Testis (tissue), 2 donors: ENCODE measurements around the gene PDE6H.

Source experiments
- POLR2A ChIP-seq: fragments of 450-650 bp; IDR thresholded peaks from one replicate; pipeline ENCODE4 v1.6.1; 2017; ENCODE audit warnings: antibody characterized with exemption, mild to moderate bottlenecking, moderate library complexity
- TF ChIP-seq, protein P1 (sequence below), 3 experiments: fragments of 450-650 bp in 2 of 3; fragments of 200-600 bp in 1 of 3; sonication (generic) in 1 of 3; IDR thresholded peaks; one replicate each; pipeline ENCODE4 v1.5.1; 2016 to 2019; ENCODE audit warnings: antibody characterized with exemption in 3 of 3, mild to moderate bottlenecking in 2 of 3, moderate library complexity in 1 of 3

DNA sequence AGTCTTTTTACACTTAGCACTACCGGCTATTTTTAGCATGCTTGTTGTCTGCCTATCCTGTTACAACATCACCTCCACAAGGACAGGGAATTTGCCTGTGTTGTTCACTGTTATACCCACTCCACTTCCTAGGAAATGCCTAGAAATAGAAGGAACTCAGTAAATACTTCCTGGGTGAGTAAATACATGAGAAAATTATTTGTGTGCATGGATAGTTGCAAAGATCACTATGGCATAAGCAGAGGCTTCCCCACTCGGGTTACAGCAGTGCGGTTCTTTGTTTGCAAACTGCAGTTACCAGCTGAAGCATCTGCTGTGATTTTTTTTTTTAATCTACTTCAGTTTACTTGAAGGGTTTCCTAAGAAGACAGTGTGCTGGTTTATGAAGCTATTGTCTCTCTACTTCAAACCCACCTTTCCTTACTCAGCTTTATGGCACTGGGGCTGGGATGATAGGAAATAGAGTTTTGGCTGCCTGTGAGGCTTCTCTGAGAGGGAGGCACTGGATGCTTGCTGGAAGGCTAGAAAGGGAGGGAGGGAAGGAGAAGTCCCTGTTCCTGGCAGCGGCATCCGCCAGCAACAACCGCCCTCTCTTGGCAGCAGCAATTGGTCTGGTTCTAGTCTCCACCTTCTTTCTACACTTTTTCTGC, 29.0 kb downstream of the PDE6H start:
- TF ChIP-seq, protein P1, sequence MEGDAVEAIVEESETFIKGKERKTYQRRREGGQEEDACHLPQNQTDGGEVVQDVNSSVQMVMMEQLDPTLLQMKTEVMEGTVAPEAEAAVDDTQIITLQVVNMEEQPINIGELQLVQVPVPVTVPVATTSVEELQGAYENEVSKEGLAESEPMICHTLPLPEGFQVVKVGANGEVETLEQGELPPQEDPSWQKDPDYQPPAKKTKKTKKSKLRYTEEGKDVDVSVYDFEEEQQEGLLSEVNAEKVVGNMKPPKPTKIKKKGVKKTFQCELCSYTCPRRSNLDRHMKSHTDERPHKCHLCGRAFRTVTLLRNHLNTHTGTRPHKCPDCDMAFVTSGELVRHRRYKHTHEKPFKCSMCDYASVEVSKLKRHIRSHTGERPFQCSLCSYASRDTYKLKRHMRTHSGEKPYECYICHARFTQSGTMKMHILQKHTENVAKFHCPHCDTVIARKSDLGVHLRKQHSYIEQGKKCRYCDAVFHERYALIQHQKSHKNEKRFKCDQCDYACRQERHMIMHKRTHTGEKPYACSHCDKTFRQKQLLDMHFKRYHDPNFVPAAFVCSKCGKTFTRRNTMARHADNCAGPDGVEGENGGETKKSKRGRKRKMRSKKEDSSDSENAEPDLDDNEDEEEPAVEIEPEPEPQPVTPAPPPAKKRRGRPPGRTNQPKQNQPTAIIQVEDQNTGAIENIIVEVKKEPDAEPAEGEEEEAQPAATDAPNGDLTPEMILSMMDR (IDR thresholded peaks at IDR 0.05) = no peak
- no peak for TF ChIP-seq POLR2A
